Stimulated activated CD4-positive, alpha-beta T cell treated with anti-CD3 and anti-CD28 coated beads, Interleukin-1b, Interleukin-23, amount 100 ng/mL, for 24 hours (primary cell): Measurements from ENCODE around the gene MDH2.
"Not testable (repeated sequence)": the region's sequence is repeated elsewhere in the genome, so short reads cannot be mapped to it uniquely, and the experiment has no call there.

Source experiments
- DNase-seq, 4 experiments: peaks; one replicate each; pipeline ENCODE4 v3.0.0-alpha.2; 2020; ENCODE audit warnings: low read depth in 4 of 4, low spot score in 1 of 4

Gene MDH2

DNA sequence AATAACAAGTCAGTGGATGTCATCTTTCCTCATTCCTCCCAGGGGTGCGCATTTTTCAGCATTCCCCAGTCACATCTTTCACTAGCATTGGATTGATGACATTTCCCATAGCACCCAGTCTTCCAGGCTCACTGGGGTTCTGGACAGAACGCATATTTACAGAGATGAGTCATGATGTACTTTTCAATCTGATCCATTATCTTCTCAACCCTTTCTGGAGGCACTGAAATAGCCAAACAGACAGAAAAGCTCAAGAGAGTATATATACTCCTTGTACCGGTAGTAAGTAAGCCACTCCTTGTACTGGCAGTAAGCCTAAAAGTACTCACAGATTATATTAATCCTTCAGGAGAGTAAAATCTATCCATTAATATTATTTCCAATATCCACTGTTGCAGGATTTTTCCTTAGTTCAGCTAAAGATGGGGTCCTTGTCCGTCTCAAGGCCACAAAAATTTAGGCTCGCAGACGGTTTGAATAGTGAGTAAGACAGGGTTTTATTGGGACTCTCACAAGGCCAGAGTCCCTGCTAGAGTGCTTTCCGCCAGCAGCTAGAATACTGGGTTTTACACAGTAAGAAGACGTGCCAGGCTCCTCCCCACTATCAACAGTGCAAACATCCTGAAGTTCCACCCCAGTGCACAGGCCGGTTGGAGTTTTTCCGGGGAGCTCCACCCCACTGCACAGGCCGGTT, 60.8 kb downstream of the MDH2 start:
- DNase-seq = no peak

DNA sequence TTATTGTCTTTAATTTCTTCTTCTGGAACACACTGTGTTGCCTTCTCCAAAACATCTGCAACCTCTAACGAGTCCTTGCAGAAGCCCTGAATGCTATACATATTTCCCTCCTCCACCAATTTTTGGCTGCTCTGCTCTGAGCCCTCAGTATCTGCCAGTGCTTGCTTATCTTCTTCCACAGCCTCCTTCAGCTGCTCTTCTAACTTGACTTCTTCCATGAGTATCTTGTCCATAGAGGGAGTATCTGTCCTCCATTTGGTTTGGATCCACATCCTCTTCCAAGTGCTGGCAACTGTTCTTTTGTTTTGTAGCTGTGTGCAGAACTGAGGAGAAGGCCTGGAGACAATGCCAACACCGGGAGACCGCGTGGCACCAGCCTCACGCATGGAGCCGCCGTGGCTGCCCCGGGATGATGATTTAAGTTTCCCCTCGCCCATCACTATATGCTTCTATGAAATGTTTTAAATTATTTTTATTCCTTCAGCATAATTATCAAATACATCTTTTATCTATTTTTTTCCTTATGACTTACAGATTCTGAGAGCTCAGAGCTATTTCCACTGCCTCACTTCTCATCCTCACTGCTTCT, 65.2 kb downstream of the MDH2 start:
- not testable (repeated sequence) for DNase-seq

DNA sequence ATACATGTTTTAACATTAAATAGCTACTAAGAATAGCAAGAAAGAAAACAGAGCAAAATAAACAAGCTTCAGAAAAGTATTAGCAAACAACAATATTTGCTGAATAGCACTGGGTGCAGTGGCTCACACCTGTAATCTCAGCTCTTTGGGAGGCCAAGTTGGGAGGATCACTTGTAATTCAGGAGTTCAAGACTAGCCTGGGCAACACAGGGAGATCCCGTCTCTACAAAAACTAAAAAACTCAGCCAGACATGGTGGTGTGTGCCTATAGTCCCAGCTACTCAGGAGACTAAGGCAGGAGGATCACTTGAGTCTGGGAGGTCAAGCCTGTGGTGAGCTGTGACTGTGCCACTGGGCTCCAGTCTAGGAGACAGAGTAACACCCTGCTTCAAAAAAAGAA, 66.8 kb downstream of the MDH2 start:
- not testable (repeated sequence) for DNase-seq
